Measurements from ENCODE around the gene MRPS18A.

MRPS18A gene

DNA sequence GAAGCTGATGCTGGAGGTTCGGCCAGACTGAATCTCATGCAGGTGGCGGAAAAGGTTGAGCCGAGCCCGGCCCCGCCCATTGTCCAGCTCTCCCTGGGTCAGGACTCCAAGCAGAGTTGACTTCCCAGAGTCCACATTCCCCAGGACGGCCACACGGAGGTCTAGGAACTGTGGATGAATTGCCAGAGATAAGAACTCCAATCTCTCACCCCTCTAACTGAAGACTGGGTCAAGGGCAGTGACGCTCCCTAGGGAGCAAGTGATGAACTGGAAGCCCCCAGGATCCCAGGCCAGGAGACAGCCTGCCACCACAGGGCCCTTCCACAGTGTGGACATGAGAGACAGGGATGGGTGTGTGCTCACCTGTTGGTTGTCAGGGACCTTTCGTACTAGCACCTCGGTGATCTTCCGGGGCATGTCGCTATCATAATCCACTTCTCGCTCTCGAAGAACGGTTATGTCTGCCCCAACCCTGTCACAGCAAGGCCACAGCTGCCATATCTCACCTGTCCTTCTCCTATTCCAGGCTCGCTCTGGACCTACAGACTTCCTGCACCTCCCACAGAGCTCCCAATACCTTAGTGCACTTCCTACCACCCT is 62.1 kb downstream of the MRPS18A start:
- TF ChIP-seq, protein P1, sequence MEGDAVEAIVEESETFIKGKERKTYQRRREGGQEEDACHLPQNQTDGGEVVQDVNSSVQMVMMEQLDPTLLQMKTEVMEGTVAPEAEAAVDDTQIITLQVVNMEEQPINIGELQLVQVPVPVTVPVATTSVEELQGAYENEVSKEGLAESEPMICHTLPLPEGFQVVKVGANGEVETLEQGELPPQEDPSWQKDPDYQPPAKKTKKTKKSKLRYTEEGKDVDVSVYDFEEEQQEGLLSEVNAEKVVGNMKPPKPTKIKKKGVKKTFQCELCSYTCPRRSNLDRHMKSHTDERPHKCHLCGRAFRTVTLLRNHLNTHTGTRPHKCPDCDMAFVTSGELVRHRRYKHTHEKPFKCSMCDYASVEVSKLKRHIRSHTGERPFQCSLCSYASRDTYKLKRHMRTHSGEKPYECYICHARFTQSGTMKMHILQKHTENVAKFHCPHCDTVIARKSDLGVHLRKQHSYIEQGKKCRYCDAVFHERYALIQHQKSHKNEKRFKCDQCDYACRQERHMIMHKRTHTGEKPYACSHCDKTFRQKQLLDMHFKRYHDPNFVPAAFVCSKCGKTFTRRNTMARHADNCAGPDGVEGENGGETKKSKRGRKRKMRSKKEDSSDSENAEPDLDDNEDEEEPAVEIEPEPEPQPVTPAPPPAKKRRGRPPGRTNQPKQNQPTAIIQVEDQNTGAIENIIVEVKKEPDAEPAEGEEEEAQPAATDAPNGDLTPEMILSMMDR (IDR thresholded peaks at IDR 0.05): no peak
- H3K4me3 ChIP-seq (ENCODE audit: low read depth in 1 of 2, low read length in 1 of 2): no peak overlapping the region
- peaks cover 39 to 42% of the 10 kb centered on the region in 2 experiments for H3K4me1 ChIP-seq (ENCODE audit: control insufficient read depth in 1 of 2, insufficient read depth in 1 of 2, low read depth in 1 of 2, low read length in 1 of 2)
- H3K27ac ChIP-seq: no peak overlapping the region
- H3K27me3 ChIP-seq: no peaks in the 10 kb centered on the region
- peaks cover 58% of the 10 kb centered on the region for H3K36me3 ChIP-seq
- no peaks in the 10 kb centered on the region for H3K9me3 ChIP-seq

DNA sequence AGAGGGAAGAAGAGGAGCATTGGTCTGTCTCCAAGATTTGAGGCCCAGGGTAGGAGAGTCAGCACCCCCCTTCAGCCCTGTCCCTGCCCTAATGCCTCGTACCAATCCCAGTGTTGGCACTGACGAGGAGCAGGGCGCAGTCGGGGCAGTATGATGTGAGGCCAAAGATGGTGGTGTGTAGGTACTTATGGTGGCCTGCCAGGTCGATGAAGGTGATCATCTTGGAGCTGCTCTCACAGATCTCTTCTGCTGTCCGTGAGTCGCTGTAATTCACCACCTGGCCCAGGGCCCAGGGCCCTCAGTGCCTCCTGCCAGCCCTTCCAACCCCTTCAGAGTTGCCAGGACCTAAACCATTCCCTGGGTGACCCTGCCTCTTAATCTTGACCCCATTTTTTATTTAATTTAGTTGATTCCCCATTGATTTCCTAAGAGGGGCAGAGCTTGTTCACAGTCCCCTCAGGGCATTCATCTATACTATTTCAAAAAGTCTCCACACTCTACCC is 62.8 kb downstream of the MRPS18A start:
- no peaks in the 10 kb centered on the region for H3K9me3 ChIP-seq
- H3K4me3 ChIP-seq (ENCODE audit: low read depth in 1 of 2, low read length in 1 of 2): no peak overlapping the region
- no peak overlapping the region for H3K27ac ChIP-seq
- peaks cover 32 to 36% of the 10 kb centered on the region in 2 experiments for H3K4me1 ChIP-seq (ENCODE audit: control insufficient read depth in 1 of 2, insufficient read depth in 1 of 2, low read depth in 1 of 2, low read length in 1 of 2)
- peaks cover 64% of the 10 kb centered on the region for H3K36me3 ChIP-seq
- no peaks in the 10 kb centered on the region for H3K27me3 ChIP-seq
- TF ChIP-seq, protein P1 (IDR thresholded peaks at IDR 0.05): no peak

DNA sequence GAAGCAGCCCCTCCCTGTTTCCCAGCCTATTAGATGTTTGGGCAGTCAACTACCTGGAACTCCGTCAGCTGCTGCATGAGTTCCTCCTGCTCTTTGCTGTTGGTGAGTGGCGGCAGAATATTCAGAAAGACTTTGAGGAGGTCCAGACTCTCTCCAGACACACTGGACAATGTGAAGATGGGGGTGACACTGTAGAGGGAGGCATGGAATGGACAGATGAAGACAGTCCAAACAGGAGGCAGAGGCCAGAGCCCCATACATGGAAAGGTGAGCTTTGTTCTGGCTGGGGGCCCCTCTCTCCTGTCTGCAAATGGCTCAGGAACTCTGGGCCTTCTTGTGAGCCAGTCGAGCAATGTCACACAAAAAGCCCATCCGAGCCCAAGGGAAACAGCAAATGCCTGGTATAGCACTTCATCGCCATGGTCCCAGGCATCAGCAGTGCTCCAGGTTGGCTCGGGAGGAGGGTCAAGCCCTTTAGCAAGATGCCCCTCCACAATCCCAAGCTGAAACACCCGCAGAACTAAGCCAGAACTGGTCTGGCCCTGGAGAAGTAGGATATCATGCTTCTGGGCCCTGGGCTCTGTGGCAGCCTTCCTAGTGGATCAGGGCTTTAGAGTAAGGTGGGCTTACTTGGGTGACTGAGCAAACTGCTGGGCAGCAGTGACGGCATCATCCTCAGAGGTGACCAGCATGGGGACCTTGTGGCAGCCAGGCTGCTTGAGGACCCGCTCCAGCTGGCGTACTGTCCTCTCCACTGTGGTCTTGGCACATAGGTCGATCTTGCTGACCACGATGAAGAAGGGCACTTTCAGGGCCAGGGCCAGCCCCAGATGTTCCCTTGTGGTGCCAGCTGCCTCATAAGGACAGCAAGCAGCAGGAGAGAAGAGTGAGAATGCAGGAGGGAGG is 63.5 kb downstream of the MRPS18A start:
- no peak overlapping the region for H3K4me3 ChIP-seq (ENCODE audit: low read depth in 1 of 2, low read length in 1 of 2)
- no peak overlapping the region for H3K27ac ChIP-seq
- H3K9me3 ChIP-seq: no peaks in the 10 kb centered on the region
- peaks cover 66% of the 10 kb centered on the region for H3K36me3 ChIP-seq
- H3K27me3 ChIP-seq: no peaks in the 10 kb centered on the region
- H3K4me1 ChIP-seq (ENCODE audit: control insufficient read depth in 1 of 2, insufficient read depth in 1 of 2, low read depth in 1 of 2, low read length in 1 of 2): peaks cover 28 to 32% of the 10 kb centered on the region in 2 experiments
- TF ChIP-seq, protein P1 (IDR thresholded peaks at IDR 0.05): no peak

DNA sequence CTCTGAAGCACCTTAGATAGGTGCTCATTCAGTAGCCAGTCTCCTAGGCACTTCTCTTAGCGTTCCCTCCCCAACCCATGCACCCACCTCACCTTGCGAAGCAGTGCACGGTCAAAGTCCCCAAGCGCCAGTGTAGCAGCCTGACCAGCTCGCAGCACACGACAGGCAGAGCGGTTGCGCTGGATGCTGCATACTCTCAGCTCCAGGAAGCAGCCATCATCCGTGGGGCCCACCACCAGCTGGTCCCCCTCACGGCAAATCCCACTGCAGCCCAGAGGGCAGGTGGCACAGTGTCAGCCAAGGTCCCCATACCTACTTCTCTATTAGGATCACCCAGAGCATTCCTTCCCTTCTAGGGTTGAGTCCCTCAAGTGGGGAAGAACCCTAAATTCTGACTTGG is 65.0 kb downstream of the MRPS18A start:
- TF ChIP-seq, protein P1 (IDR thresholded peaks at IDR 0.05): no peak
- H3K4me1 ChIP-seq (ENCODE audit: control insufficient read depth in 1 of 2, insufficient read depth in 1 of 2, low read depth in 1 of 2, low read length in 1 of 2): peaks cover 15 to 18% of the 10 kb centered on the region in 2 experiments
- no peaks in the 10 kb centered on the region for H3K27me3 ChIP-seq
- H3K27ac ChIP-seq: no peak overlapping the region
- no peaks in the 10 kb centered on the region for H3K9me3 ChIP-seq
- peaks cover 76% of the 10 kb centered on the region for H3K36me3 ChIP-seq
- no peak overlapping the region for H3K4me3 ChIP-seq (ENCODE audit: low read depth in 1 of 2, low read length in 1 of 2)

DNA sequence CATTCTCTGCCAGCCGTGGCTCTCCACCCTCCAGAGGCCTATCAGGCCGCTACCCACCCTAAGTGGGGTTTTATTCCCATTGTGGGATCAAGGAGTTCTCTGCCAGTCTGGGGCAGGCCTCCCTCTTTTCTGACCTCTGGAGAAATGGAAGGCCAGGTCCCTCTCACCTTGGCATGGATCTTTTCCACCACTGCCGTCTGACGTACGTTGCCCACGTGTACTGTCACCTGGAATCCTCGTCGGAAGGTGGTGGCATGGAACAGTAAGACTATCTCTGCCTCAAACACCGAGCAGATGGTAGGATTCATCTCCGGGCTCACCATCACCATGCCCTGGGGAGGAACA is 65.8 kb downstream of the MRPS18A start:
- Histone ChIP-seq H3K27me3 (no peaks in the 10 kb centered on the region), H3K27ac (no peak overlapping the region), H3K4me3 (ENCODE audit: low read depth in 1 of 2, low read length in 1 of 2) (no peak overlapping the region), H3K9me3 (no peaks in the 10 kb centered on the region), H3K36me3 (peaks cover 82% of the 10 kb centered on the region), H3K4me1 (ENCODE audit: control insufficient read depth in 1 of 2, insufficient read depth in 1 of 2, low read depth in 1 of 2, low read length in 1 of 2) (peaks cover 8 to 10% of the 10 kb centered on the region in 2 experiments)
- TF ChIP-seq, protein P1 (IDR thresholded peaks at IDR 0.05): no peak
